Activated effector memory CD4-positive, alpha-beta T cell treated with anti-CD3 and anti-CD28 coated beads, Interleukin-2, amount 50 U/mL, for 16 hours (primary cell): ENCODE measurements around the gene ZDHHC17.

Experiments
- DNase-seq: peaks from one replicate; pipeline ENCODE4 v3.0.0-alpha.2; 2020

Gene ZDHHC17

DNA sequence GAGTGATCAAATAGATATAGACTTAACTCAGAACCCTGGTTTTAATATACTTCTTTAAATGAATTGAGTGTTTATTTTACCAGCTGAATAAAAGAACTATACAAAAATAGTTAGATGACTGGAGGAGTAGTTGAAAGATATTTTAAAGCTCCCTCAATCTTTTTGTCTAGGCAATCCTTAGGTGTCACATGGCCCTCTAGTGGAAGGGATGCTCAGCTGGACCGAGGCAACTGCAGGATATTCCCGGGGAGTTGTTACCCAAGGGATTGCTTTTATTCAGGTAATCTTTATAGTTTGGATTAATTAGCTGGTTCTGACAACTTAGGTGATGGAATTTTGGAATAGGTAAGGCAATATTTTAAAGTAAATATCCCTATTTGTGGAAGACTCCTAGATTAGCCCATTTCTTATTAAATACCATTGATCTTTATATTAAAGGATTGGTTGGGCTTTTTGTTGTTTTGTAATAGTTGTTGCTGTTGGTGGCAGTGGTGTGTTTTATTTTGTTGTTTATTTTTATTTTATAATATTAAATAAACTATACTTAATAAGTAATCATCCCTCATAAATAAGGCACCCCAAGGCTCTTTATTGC, 57.1 kb downstream of the ZDHHC17 start:
- no peak for DNase-seq

DNA sequence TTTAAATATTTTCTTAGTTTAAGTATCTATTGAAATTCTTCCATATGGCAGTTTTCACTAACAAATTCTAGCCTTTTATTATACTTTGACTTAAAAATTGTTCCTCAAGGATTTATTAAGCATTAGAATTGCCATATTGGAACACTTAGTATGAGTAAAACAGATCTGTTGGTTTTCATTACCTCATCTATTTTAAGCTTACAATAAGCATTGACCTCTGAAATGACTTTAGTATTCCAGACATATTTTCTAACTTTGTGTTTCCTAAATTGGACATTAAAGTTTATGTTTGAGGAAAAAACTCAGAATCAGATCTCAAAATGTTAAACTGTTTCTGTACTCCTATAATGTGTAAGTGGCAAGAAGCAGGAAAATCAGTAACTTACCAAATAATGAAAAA, 66.5 kb downstream of the ZDHHC17 start:
- no peak for DNase-seq

DNA sequence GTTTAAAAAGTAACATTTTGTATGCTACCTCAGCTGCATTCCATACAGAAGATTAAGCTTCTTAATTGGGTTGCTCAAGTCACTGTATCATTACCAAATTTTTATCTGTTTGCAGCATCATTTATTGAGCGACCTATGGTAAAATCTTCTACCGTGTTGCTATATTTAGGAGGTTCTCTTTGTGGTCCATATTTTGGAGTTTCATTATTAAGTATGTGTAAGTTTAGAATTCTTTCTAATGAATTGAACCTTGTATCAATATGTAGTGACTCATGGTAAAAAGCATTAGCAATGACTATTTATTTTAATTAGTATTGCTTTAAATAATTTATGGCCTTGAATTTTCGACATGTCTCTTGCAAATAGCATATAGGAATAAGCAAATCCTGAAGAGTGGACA, 72.7 kb downstream of the ZDHHC17 start:
- DNase-seq, result no peak

DNA sequence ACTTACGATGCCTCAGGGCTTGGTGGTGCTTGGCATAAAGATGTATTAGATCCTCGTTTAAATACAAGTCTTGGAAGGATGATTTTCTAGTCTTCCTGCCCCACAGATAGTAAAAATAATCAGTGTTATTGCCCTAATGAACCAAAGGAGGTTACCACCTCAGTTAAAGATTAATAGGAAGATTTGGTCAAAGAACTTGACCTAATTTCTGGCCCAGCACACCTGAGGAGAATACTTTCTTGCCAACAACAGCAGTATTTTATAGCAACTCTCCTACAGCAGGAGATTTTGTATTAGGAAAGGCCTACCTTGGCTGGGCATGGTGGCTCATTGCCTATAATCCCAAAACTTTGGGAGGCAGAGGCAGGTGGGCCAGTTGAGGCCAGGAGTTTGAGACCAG, 83.3 kb downstream of the ZDHHC17 start:
- no peak for DNase-seq

DNA sequence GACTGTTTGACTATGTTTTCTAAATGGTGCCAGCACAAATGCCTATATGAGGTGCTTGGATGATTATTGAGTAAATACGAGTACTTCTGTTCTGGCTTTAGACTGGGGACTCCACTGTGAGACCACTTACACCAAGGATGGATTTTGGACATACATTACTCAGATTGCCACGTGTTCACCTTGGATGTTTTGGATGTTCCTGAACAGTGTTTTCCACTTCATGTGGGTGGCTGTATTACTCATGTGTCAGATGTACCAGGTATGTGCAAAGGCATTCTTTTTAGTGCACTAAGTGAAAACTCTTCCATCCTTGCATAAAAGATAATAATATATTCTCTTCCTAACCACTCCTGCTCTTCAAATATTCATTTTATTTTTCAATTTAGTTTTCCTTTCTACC, 84.2 kb downstream of the ZDHHC17 start:
- DNase-seq, result no peak

DNA sequence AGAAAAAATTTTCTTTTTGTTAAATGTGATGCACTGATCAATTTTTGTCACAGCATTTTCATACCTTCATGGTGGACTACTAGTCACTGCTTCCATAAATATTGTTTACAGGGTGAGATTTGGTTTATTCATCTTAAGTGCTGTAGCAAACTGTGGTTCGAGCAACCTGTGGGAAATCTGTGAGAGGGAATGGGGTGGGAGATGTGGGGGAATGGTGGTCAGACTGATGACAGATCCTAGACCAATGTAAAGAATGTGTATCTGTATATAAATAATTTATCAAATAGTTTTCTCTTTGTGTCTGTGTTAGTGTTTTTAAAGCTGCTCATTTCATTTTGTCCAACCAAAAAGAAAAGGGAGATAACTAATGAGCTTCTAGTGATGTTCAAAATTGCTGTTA, 88.2 kb downstream of the ZDHHC17 start:
- no peak for DNase-seq

DNA sequence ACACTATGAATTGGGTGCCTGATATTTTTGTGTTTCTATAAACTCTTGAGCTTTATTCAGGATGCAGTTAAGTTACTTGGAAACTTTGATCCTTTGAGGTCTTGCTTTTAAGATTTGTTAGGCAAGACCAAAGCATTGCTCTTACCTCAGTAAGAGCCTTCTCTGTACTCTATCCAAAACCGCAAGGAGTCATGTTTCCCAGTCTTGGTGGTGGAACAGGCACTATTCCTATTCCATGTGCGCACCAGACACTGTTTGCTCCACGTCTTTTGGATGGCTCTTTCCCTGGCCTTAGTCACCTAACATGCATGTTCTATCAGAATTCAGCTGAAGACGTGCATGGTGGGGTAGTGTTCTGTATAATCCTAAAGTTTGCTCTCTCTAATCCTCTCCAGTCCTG, 91.4 kb downstream of the ZDHHC17 start:
- DNase-seq, result no peak

DNA sequence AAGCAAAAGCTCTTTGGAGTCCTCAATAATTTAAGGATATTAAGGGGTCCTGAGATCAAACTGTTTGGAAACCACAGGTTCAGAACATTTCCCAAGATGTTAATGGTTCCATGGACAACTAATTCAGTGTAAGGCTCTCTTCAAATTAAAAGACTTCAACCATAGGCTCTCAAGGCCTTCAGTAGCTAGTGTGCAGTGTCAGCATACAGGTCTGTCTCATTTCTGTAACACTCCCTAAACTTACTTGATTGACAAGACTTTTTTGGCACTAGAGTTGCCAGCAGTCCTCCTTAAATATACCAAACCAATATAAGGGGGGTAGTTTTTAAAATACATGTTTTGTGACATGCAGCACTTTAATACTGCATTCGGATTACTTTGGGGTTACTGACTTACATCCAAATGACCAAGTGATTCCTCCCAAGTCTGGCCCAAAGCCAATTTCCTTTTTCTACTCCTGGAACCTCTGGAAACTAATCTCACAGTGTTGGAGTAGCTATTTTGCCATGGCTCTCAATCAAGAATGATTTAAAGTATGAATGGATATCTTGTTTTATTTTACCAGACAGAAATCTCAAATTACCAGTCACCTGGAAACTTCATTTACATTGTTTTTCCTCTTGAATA, 92.2 kb downstream of the ZDHHC17 start:
- no peak for DNase-seq

DNA sequence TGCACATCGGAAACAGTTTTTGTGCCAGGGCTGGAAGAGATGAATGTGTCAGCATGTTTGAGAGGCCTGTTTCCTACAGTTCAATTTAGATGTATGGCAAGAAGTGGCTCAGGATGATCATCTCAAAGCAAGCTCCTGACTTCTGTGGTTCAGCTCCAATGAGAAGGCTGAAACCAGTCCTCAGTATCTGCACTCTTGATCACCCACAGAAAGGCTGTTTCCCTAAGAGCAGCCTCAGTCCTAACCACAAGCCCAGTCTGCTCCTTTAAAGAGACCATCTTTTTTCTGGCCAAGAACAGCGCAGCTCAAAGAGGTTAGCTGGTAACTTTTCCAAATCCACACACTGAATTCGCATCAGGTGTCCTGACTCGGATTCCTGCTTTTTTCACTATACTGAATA, 95.7 kb downstream of the ZDHHC17 start:
- DNase-seq, result no peak

DNA sequence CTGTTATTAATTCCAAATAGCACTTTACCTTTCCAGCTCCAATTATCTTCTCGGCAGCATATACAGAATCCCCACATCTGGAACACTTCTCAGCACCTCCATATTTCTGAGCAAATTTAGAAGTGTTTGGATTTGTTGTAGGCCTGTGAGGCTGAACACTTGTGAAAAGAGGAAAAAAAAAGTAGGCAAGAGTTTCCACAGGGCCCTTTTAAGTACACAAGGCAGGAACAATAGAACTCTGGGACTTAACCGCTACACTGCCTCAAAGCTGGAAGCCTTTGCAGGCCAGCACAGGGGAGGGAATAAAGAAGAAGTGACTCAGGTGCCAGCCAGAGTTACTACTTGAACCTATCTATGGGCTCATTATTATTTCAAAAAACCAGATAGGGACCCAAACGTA, 96.3 kb downstream of the ZDHHC17 start:
- no peak for DNase-seq

DNA sequence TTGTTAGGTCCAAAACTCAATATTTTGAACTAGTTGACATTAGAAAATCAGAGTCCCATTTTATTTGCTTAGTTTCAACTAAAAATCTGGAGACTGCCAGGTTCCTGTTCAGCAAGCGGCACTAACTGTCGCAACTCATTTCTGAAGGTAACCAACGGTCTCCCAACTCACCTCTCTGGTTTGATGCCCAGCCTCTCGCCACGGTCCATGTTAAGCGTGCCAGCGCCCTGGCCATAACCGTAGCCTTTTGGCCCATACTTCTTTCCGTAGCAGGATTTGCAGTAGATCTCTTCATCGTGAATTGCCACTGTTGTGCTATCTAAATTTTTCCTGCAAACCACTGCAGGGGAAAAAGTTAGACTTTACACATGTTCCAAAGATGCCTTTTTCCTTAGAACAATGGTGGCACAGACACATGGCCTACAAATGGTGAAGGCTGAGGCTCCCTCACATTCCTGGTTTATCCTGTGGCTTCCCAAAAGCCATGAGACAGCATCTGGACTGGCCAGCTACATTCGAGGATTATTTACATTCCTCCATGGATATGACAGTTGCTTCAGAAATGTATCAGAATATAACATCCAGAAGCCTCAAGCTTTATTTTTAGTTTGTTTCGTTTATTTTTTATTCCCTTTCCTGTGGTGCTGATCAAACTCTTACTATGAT, 99.2 kb downstream of the ZDHHC17 start:
- no peak for DNase-seq

DNA sequence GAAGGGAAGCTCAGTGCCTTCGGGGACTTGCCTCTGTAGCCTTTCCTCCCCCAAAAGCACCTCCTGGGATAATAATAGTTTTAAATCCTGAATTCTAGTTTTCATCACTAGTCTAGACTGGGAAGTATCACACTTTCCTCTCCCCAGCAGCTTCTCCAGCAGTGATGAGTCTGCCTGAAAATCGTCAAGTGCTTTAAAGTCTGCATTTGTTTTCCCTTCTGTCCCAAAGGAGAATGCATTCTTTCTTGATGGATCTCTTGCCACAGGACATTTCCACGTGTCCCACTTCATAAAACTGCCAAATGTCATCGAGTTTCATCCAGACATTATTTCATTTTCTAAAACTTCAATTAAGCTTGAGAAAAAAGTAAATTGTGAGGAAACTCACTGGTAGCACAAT, 99.9 kb downstream of the ZDHHC17 start:
- no peak for DNase-seq

DNA sequence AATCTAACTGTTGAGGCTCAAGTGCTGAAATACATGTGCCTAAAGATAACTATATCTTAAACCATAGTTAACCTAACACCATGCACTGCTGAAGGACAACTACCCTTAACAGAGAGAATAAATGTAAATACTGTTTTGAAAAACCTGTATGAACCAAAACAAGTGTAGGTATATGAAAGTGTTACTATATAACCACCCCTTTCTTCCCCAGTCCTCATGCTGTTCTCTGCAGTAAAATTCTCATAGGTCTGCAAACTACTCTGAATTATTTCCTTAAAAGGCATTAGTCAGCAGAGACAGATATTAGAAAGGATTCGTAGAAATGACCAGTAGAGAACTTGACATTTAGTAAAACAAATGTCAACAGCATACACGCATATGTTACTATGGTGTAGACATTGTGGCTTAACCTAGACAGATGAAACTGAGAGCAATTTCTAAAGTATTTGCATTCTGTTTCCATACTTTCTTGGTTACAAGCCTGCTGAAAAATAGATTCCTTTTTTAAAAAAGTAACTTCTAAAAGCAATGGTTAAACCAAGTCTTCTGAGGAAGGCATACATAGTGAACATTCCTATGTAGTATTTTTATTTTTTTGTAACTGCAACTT, 101.0 kb downstream of the ZDHHC17 start:
- no peak for DNase-seq

DNA sequence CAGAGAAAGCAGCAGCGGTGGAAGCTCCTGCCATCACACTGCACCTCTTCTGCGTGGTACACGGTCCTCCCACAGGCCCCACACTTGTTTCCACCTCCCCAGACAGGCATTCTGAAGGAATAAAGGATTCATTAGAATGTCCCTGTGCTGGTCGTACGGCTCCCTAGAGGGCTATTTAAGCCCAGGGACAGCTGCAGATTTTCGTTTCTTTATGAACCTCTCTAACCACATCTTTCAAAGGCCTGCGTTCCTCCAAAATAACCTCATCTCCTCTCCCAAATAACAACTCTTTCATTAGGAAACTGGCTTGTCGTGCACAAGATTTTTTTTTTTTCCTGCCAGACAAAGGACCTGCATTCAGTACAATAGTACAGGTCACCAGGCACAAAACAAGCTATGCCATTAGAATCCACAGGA, 102.2 kb downstream of the ZDHHC17 start:
- no peak for DNase-seq

DNA sequence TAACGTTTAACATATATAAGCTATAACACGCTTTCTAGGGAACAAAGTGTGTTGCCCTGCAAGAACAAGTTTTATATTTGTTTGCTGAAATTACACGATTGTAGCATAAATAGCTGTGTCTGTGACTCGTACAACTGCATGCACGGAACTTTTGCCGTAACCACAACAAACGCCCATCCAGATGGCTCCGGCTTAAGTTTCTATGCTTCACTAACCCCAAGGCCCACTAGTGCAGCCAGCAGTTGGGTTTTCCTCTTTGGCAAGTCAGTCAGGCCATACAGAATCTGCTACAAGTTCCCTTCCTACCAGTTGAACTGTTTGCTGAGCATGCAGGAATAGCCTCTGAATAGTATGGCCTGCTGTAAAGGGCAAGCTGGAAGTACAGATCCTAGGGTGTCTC, 102.8 kb downstream of the ZDHHC17 start:
- no peak for DNase-seq

DNA sequence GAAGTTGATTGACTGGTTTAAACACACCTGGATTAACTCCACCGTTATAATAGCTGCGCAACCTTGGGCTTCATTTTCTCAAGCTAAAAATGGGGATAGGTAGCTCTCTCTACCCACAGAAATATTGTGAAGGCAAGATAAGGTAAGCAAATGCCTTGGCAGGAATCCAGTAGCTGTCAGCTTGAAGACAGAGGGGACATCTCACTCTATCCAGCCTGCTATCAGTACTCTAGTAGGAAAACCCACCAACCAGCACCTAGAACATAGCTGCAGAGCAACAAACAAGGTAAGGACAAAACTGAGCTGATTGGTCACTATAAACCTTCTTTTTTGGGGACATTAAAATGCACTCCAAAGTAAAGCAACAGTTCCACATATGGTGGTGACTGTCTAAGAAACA, 107.2 kb downstream of the ZDHHC17 start:
- no peak for DNase-seq

DNA sequence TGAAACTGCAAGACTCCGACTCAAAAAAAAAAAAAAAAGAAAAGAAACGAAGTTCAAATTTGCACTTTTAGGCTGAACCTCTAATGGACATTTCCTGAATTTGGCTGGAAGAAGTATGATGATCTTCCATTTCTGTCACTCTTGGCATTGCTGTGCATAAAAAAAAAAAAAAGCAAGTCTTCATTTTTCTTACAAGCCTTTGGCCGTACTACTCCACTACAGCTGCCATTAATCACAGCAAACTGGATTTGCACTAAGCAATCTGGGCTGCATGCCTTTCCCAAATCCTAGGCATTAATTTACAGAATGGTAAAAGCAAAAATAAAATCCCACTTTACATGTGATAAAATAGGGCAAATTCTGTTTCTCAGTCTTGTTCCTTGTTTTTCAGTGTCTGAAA, 107.8 kb downstream of the ZDHHC17 start:
- DNase-seq, result no peak

DNA sequence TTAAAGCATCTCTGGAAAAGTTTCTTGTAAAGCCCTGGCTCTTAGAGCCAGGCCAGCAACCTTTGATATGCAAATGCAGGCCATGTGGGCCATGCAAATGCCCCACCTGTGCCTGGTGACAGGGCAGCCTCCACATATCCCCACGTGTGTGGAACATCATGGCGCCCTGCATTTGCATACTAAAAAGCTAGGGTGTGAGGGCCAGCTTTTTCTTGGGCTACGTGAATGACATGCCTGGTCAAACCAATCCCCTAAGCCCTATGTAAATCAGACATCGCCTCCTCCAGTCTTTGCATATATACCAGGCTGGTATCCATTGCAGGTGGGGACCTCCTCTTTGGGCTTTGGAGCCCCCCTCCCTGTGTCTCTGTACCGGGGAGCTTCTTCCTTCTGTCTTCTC, 108.5 kb downstream of the ZDHHC17 start:
- no peak for DNase-seq

DNA sequence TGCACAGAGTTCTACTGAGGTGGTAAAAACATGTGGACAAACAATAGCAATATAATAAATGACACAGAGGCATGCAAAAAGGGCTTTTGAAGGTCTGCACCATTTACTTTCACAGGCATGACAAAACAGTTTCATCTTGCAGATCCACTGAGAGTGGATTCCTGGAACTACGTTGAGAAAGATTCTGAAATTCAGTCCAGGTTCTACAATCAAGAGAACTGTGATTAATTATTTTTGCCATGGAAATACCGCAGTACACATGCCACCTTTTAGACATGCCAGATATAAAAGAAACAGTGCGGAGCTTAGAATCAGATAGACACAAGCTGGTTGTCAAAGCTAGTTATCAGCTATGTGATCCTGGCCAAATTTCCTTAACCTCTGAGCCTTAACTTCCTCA, 110.1 kb downstream of the ZDHHC17 start:
- no peak for DNase-seq

DNA sequence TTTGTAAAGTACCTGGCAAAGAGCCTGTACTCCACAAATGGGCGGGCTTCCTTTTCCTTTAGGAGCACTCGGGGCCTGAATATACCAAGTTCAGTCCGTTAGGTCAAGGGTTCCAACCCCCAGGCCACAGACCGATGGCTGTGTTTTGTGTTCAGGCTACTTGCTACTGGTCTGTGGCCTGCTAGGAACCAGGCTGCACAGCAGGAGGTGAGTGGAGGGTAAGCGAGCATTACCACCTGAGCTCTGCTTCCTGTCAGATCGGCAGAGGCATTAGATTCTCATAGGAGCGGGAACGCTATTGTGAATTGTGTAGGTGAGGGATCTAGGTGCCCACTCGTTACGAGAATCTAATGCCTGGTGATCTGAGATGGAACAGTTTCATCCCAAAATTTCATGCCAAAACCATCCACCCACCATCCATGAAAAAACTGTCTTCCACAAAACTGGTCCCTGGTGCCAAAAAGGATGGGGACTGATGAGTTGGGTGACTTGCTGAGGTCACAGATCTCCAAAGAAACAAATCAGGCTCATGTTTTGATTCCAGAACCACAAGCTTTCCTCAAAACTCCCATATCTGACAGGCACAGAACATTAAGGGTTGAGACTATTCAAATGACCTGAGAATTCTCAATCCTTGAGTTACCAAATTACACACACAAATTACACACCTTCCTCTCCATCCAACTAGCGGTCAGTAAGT, 110.7 kb downstream of the ZDHHC17 start:
- no peak for DNase-seq

DNA sequence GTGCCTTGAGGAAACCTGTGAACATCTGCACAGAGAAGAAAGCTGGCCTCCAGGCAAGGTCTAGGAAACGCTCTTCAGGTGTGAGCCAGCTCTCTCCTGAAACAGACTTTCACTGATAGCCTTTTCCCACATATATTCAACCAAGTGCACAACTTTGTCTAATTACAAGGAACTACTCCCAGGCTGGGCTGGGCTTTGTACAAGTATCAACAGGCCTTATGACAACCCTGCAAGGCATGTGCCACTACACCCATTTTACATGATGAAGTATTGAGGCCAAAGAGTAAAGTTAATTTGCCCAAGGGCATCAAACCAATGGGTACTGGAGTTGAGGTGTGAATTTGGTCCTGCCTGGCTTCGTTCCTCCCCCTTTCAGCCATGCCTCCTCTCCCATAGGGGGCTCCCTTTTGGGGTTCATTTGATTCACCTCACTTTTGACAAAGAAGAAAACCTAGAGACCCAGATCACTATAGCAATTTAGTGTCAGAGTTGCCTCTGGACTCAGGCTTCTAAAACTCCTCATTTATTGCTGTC, 112.8 kb downstream of the ZDHHC17 start:
- no peak for DNase-seq

DNA sequence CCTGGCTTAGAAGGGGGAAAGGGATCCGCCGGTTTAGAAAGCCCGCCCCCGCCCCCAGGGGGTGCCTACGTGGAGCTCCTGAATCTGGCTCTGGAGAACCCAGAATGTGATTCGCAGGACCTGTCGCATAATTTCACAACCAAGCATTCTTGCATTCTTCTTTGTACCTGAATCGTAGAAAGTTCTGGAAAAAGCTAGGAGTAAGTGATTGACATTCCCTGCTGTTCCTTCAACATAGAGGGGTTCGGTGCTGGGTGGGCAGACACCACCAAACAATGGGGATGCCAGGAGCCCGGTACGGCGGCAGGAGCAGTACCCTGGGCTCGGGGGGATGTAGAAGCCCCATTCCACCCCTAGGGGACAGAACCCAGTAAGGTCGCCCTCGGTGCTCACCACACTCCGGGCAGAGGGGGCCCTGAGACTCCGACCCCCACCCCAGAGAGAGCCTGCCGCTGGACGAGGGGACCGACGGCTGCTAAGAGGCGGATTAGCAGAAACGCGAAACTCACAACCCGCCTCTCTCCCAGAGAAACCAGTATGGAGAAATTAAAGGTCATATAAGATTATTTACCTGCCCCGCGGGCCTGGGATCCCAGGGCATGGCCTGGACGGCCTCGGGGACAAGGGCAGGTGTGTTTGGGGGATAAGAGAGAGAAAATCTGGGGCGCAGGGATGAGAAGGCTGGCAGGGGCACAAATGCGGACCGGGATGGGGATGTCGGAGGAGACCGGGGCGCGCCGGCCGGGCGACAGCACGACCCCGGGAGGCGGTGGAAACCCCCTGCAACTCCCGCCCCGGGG, 114.4 kb downstream of the ZDHHC17 start:
- no peak for DNase-seq
